Gastroesophageal sphincter (tissue), 3 donors: ENCODE results near the gene C12orf75.

ENCODE experiments used
- CTCF ChIP-seq, 4 experiments: fragments of 200-600 bp in 2 of 4; fragments of 450-650 bp in 2 of 4; sonication (generic) in 1 of 4; IDR thresholded peaks; one replicate each; pipeline ENCODE4 v1.5.1; 2017 to 2019; ENCODE audit warnings: antibody characterized with exemption in 4 of 4, mild to moderate bottlenecking in 2 of 4, moderate library complexity in 2 of 4
- EP300 ChIP-seq: sonication (generic); formaldehyde crosslinking; IDR thresholded peaks from one replicate; pipeline ENCODE4 v1.6.1; 2017; ENCODE audit warnings: antibody characterized with exemption, mild to moderate bottlenecking

DNA sequence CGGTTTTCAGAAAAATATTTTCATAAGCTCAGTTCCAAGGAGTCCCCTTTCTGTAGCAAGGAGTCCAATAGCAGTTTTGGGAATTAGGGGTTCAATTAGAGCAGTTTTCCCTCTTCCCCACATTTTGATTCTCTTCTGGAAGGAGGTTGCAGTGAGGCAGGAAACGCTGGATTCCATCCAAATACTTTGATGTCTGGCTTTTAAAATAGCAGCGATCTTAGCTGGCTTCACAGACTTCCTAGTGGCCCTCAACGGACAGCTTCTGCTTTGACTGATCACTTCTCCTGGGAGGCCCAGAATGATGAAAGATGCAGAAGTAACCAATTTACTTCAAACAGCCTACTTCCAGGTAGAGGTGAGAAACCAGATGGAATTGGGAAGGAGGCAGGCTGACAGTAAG, 63.1 kb downstream of the C12orf75 start:
- TF ChIP-seq EP300 (no peak), CTCF (IDR thresholded peaks at IDR 0.05) (no peak)
